Left lobe of liver (tissue), 2 donors: ENCODE results near the gene PTER. TPM values are rescaled to one million over a fixed set of nuclear protein-coding genes. Genes with fewer than 3 reads are reported as not detected.
A peak's percentile ranks its signal among the peaks of the same experiment; 100 is the strongest.

Experiments used
- ATAC-seq: fragments of 200-7000 bp; cut with Tn5 transposase; one replicate; pipeline ENCODE4 v1.9.1; 2020; ENCODE audit warnings: mild to moderate bottlenecking, moderate library complexity
- DNase-seq: peaks from one replicate; pipeline ENCODE4 v3.0.0-alpha.2; 2020; ENCODE audit warnings: low spot score
- total RNA-seq: library from RNA; stranded (reverse); gene quantifications from one replicate; pipeline ENCODE4 v1.2.1, GENCODE V29; 2021
- donor health status: DM: no; HTN: no; CAD: no; lungs with moderate emphysema.
- donor health status: DM: no; HTN: yes; CAD: no.

Gene PTER, protein sequence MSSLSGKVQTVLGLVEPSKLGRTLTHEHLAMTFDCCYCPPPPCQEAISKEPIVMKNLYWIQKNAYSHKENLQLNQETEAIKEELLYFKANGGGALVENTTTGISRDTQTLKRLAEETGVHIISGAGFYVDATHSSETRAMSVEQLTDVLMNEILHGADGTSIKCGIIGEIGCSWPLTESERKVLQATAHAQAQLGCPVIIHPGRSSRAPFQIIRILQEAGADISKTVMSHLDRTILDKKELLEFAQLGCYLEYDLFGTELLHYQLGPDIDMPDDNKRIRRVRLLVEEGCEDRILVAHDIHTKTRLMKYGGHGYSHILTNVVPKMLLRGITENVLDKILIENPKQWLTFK
- total RNA-seq = 13.2 TPM

DNA sequence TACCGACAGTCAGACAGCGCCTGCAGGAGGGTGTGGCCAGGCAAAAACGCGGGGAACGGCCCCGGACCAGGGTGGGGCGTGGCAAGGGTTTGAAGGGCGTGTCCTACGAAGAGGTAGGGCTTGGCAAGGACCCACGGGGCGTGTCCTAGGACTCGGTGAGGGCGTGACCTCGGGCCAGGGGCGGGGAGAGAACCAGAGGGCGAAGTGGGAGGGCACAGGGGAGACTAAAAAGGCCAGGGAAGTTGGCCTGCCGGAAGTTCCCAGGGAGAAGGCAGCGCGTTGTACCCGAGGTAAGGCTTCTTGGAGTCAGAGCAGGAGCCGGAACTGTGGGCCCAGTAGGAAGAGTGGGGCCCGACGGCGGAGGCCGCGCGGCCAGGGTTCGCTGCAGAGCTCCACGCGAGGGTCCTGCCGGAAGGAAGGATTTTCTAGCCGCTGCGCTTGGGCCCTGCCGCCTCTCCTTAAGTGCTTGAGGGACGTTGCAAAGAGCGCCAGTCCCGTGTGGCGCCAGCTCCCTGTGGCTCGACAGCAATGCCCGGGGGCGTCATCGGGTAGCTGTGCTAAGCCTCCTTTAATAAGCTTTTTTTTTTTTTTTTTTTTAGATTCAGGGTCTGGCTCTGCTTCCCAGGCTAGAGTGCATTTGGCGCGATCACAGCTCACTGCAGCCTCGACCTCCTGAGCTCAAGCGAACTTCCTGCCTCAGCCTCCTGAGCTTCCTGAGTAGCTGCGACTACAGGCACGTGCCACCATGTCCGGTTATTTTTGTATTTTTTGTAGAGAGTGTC is at the start of gene PTER:
Gene PTER (plus strand): TSS at position 253 of the 782 bp plus-strand sequence. CDS start 47,375 bp downstream, outside the sequence.
- ATAC-seq = peak; percentile 98
- DNase-seq = peak; percentile 100

DNA sequence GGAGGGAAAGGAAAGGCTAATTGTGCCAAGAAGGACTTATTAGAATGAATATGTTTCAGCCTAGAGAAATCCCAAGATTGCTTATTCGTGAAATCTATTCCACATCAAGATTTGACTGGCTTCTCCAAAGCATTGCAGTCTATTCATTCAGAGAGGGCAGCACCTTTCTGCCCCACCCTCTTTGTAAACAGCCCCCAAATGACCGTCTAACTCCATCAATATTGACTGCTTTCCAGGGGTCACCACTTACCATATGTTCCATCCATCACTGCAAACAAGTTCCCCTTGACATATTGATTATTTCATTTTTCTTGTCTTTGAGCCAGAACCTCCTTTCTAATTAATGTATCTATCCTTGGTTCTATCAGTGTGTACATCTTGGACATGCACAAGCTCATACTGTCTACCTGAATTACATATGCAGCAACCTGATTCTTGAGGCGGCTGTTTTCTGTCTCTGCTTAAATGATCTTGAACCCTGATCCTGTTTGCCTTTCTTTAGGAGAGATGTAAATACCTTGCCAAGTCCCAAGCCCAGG is 44.2 kb upstream of the PTER start:
- no peak for ATAC-seq

DNA sequence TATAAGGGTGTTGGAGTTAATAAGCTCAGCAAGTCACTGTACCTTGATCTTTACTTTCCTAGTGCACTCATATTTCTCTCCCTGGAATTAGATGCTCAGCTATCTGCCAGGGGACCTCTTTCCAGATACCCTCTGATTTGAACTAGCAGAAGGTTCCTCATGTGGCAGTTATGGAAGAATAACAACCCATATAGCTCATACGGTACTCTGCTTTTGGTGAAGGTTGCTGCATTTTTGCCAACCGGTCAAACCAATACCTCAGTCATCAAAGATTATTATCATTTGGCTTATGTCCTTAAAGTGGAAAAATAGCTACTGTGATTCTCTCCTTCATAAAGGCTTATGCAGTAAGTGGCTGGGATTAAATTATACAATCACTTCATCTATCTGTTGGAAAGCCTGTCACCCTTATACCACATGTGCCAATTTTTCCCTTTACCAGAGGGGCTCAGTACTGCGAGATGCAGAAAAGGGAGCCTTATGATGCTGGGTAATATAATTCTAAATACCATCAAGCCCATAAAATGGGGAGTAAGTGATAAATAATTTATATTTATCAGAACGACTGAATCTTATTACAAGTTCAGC is 43.4 kb upstream of the PTER start:
- no peak for ATAC-seq

More for the DNA sequence above, 44.2 kb upstream of the PTER start:
- DNase-seq = no peak

DNA sequence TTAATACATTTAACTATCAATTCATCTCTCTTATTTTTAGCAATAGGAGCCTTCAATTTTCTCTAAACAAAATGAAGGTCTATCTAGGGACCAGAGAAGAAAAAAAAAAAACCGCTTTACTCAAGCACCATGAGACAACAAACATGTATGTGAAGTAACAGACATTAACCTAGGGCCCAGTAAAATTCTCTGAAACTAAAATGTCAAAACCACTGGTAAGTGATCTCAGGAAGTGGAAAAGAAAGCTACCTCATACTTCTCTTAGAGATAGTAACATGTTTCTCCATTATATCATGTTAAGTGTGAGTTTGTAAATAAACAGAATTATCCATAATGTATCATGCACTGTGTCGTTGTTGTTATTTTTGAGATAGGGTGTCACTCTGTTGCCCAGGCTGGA is 35.4 kb upstream of the PTER start:
- DNase-seq (no peak), ATAC-seq (no peak)

More for the DNA sequence above, 43.4 kb upstream of the PTER start:
- DNase-seq = no peak

DNA sequence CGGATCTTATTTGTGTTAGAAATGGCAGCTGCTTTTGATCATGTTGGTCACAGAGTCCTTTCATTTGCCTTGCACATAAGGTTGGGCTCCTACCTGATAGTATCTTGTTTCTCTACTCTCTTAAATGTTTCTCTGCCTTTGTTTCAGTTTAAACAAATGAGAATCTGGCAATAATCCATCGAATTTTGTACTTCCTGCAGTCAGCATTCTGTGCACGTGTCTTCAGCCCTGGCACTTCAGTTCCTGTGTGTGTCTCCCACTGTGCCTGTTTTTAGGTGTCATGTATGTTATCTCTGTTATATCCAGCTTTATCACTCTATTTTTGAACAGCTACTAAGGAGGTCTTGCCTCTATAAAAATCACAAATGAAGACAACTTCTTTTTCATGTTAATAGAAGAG is 28.4 kb upstream of the PTER start:
- no peak for DNase-seq
- ATAC-seq = no peak

DNA sequence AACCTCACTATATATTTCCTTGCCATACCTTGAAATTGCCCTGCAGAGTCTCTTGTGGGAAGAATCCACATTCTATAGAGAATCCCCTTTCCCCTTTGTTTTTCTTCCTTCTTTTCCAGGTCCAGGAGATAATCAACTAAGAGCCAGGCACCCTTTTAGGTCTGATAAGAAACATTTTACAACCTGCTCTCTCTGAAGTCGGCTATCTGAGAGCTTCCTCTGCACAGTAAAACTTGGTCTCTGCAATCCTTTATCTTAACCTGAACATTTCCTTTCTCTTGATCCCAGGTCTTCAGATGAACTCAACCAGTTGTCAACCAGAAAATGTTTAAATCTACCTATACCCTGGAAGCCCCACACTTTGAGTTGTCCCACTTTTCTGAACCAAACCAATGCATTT is 19.5 kb upstream of the PTER start:
- no peak for ATAC-seq
- no peak for DNase-seq

DNA sequence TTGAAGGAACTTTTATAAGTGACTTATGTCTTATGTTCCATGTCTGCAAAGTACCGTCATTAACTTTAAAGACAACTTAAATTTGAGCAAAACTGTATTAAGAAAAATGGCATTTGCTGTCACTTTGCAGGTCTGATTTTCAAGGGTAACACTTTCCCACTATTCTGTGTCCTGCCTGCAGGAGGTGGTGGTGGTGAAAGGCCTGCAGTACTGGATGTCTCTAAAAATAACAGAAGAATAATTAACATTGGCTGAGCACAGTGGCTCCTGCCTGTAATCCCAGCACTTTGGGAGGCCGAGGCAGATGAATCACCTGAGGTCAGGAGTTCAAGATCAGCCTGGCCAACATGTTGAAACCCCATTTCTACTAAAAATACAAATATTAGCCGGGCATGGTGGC is 13.2 kb upstream of the PTER start:
- no peak for ATAC-seq
- DNase-seq = no peak

DNA sequence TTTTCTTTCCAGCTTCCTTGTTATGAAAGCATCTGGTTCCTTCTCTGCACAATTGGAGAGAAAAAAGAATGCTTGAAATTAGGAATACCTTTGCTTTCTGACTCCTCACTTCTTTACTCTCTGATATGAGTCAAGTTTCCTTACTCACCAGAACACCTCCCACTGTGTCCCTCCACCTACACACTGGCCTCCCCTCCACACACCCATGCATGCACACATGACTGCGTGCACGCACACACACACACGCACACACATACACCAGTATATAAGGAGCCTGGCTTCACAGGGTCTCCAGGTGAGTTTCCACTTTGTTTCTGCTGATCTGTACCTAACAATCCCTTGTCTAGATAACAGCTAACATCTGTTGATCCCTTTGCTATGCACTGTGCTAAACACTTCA is 11.4 kb upstream of the PTER start:
- DNase-seq (no peak), ATAC-seq (no peak)

DNA sequence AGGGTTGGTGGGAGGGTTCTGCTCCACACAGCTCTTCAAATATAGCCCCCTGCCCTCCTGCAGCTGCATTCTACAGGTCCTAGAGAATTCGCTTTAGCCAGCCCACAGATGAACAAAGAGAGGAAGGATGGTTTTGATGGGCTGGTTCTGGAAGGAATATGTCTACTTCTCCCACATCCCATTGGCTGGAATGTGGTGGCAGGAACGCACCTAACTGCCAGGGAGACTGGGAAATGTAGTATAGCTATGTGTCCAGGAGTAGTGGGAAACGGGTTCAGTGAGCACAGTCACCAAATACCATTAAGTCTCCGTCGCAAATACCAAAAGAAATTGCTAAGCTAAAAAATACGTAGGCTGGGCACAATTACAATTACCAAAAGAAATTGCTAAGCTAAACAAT is 7.3 kb upstream of the PTER start:
- ATAC-seq = no peak
- DNase-seq = no peak

DNA sequence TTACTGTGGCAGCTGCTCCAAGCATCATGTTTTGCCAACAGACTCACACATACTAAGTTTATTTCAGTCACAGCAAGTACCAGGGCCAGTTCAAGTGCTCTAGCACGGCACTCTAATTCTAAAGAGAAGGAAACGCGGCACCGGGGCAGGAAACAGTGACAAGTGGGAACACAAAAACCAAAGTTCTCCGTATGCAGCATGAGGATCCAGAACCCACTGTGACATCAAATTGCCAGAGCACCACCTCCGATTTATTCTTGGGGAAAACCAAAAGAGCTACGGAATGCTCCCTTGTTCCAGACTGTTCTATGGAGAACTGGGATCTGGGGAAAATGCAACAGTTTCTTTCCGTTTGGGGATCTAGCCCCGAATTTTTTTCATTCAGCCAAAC is 448 bp upstream of the PTER start:
- DNase-seq (no peak), ATAC-seq (peak; percentile 2)

DNA sequence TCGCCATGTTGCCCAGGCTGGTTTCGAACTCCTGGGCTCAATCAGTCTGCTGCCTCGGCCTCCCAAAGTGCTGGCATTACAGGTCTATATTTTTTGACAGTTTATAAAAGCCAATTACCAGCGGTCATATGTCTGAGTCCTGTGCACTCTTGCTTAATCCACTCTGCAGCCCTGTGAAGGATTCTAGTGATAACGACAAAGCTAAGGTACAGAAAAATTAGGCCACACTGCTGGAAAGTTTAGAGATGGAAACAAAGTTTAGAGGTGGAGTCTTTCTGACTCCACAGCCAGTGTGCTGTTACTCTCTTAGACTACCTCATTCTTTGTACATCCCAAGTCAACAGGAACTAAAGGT is 707 bp downstream of the PTER start:
- DNase-seq (no peak), ATAC-seq (peak; percentile 1)

DNA sequence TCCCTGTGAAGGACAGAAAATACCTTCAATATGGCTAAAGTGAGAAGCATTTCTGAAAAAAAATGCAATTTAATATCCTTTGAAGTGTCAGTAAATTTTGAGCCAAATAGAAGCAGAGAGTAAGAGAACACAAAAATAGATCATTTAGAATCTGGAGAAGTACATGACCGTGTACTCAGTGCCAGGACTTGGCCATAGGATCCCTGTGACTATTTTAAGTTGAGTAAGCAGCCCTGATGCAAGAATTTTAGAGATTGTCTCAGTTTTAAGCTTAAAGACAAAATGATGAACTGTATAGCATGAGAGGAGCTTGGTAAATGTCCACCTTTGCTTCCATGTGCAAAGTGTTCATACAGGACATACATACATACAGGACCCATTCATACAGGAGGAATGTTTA is 2.5 kb downstream of the PTER start:
- DNase-seq (no peak), ATAC-seq (no peak)

DNA sequence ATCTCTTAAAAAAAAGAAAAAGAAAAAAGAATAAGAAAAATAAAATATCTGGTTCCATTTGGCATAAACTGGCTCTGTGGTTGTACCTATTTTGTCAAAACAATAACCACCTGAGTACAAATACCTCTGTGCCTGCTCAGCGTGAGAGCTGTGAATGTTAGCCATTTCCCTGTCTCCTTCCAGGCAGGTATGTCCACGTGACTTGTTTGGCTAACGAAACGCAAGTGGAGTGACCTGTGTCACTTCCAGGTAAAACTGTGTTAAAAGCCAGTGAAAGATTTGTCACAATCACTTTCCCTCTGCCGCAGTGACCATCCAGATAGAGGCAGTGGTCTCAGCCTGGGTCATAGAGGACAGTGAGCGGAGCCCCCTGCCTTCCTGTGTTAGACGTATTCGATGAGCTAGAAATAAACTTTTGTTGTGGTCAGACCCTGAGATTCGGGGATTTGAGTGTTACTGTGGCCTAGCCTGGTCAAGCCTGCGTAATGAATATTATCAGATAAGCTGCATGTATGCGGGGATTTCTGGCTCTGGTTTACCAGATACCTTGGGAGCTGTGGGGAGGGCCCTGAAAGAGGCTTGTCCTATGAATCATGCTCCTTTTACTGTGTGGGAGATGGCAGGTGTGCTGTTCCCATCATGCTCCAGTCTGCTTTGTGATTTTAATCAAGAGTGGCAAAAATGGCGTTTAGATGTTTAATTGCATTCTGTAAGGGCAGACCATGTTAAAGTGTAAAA is 3.8 kb downstream of the PTER start:
- peak; percentile 50 for ATAC-seq
- peak; percentile 64 for DNase-seq

DNA sequence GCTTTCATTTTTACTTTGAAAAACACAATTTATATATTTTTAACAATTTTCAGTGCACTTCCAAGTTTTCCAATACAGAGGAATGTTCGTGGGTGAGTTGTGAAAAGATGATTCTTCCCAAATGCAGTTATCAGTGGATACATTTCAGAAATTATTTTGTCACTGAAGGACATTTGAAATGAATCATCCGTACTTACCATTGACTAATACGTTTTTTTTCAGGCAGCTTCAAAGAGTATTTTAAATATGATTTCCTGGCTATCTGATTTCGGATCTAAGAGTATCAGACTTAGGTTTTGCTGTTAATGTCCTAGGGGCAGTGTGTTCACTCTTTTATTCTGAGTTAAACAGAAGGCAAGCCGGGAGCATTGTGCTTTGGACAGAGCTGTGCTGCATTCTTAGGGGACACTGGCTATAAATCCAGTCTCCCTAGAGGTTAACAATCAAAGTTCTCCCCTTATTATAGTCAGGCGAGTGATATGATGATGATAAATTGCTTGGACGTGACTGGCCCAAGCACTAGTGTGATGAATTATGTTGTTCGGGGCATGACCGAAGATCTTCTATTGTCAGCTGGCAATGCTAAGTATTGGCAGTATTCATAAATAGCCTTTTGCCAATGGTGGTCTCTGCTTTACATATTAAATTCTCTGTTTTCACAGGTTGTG is 4.5 kb downstream of the PTER start:
- no peak for ATAC-seq
- DNase-seq = no peak

DNA sequence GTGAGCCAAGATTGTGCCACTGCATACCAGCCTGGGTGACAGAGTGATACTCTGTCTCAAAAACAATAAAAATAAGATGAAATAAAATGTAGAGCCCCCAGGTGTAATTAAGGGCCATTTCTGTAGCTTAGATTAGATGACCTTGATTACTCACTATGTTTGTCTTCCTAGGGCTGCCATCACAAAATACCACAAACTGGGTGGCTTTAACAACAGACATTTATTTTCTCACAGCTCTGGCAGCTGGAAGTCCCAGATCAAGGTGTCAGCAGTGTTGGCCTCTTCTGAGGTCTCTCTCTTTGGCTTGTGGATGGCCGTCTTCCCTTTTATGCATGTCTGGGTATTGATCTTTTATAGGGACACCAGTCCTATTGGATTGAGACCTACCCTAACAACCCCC is 6.1 kb downstream of the PTER start:
- no peak for DNase-seq
- no peak for ATAC-seq

DNA sequence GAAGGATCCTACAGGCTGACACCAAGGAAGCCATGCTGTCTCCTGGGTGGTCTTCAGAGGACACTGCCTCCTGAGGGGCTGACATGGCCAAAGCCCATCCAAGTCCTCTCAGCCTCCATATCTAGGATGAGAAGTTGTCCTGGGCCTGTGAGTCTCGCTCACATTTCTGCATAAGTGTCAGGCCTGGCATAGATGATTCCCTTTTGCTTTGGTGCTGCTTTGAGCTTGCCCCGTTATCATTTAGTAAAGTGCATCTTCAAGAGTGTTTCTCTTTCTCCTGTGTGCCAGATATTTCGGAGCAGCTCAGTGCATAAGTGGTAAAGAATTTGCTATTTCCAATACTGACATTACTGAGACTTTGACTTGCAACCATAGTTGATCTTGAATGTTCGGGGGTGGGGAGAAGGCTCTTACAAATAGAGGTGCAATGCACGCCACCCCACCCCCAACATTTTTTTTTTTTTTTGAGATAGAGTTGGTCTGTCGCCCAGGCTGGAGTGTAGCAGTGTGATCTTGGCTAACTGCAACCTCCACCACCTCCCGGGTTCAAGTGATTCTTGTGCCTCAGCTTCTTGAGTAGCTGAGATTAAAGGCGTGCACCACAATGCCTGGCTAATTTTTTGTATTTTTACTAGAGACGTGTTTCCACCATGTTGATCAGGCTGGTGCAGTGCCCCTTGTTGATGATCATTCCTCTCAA is 9.1 kb downstream of the PTER start:
- DNase-seq (no peak), ATAC-seq (no peak)

DNA sequence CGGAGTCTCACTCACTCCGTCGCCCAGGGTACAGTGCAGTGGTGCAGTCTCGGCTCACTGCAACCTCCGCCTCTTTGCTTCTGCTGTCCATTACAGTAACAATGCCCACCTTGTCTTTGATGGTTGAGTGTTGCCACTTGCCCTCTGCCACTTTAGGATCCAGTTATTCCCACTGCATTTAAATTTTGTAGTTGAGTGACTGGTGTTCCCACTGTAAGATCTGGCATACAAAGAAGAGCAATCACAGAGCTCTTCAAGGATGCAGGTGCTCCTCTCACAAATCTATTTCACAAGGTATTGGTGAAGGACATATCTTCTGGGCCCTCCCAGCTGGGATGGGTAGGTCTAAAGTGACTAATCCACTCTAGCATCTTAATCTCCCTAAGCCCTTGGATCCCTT is 12.6 kb downstream of the PTER start:
- no peak for DNase-seq
- ATAC-seq = no peak

DNA sequence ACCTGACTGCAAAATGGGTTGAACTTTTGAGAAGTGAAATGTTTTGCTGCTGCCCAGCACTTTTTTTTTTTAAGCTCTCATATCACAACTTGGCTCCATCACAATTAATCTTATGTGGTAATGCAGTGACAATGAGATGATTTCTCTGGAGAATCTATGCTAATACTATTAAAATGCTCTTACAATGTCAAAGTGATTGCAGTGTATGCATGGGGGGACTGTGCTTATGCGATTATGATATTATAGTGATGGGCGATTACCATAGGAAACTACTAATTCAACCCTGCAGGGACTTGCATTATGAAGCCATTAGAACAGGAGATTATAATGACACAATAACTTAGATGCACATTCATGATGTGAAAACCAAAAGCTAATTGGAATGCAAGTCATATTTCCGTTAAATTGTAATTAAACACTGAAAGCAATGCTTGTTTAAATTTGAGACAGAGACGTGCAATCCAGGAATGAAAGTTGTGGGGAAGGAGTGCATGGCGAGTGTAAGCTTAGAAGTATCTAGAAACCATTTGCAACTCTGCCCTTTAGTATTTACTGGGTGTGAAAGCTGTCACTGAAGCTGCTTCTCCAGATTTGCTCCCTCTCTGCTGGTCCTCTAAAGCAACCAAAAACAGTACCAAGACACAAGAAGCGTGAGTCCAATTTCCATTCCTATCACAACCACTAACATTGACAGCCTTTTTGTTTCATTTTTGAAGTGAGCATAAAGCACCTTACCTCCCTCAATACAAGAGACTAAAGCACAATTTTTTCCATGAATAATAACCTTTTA is 21.6 kb downstream of the PTER start:
- ATAC-seq = no peak
- DNase-seq = no peak

DNA sequence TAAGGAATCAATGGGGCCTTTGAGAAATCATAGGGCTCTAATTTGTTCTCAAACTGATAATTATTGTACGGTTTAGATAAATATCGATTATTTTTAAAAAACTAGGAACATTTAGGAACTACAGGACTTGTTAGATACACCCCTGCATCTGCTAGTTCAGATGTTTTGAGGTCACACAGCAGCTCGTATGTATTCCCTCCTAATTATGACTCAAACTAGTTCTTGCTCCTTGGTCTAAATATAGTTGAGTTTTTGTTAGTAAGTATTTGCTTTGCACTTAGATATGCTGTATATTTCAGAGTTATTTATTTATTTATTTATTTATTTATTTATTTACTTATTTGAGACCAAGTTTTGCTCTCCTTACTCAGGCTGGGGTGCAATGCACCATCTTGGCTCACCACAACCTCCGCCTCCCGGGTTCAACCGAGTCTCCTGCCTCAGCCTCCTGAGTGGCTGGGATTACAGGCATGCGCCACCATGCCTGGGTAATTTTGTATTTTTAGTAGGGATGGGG is 22.7 kb downstream of the PTER start:
- DNase-seq (no peak), ATAC-seq (no peak)
